Measurements from ENCODE around the gene CNN3.

Gene CNN3

DNA sequence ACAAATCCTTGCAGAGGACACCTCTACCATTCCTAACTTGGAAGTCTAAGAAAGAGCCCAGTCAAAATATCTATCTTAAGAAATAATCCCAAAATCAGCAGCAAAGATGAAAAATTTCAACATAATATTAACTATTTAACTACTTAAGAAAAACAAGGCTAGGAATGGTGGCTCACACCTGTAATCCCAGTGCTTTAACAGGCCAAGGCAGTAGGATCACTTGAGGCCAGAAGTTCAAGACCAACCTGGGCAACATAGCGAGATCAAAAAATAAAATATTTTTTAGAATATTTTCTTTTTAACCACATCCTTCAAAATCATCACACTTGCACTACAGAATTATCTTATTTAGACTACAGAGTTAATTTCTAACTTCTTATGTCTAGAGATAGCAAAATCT, 4.9 kb downstream of the CNN3 start:
- no peak for DNase-seq

DNA sequence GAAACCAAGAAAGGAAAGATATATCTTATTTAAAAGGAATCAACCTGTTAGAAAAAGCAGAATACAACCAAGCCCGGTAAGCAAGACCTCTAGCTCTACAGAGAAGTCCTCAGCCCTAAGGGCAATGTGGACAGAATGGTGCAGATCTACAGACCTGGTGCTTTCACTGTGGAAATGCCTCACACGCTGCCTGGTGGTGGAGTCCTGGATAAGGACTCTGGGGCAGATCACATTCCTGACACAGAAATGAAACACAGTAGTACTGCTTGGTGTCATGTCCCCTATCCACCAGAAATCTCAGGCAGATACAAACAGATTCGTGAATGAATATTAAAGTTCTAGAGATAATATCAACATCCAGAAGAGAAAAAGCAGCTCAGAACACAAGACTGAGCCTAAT, 6.8 kb downstream of the CNN3 start:
- DNase-seq: no peak

DNA sequence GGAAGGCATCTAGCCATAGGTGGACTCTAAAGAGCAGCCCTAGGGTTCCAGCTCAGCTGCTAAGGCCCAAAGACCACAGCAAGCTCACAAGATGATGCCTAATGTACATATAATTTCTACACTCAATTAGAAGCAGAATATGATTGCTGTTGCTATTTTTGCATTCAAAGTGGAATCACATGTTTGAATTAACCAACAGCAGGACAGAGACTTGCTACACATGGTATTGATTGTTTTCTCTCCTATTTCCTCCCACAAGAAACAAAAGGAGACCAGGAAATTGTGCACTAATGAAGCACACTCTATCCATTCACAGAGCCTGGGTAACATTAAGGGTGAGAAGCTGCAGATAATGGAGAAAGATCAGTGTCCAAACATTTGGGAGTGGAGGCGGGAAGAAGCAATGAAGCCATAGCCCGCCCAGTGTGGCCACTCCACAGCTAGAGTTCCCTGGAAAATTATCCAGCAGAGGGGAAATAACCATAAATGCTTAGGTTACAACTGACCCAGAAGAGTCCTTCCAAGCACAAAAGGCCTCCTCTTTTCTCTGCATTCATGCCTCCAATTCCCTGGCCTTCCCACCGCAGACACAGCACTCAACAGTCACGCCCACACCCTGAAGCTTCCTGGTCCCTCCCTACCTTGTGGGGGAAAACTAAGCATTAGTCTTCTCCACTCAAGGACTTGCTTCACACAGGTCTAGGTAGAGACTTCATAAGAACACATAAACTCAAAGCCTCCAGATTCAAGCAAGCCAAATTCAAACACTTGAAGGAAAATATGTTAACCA, 7.5 kb downstream of the CNN3 start:
- no peak for DNase-seq

DNA sequence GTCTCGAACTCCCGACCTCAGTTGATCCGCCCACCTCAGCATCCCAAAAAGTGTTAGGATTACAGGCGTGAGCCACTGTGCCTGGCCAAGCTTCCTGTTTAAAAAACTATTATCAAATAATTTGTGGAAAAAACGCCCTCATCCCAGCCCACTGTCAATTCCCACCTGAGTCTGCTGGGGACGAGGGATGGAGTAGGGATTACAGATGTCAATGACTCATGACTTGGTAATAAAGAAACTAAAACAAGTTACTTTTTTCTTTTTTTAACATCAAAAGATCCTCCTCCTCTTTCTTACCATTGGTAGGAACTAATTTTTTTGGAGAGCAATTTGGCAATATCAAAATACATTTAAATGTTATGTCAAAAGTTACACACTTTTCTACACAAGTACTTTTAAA, 9.7 kb downstream of the CNN3 start:
- DNase-seq: no peak

DNA sequence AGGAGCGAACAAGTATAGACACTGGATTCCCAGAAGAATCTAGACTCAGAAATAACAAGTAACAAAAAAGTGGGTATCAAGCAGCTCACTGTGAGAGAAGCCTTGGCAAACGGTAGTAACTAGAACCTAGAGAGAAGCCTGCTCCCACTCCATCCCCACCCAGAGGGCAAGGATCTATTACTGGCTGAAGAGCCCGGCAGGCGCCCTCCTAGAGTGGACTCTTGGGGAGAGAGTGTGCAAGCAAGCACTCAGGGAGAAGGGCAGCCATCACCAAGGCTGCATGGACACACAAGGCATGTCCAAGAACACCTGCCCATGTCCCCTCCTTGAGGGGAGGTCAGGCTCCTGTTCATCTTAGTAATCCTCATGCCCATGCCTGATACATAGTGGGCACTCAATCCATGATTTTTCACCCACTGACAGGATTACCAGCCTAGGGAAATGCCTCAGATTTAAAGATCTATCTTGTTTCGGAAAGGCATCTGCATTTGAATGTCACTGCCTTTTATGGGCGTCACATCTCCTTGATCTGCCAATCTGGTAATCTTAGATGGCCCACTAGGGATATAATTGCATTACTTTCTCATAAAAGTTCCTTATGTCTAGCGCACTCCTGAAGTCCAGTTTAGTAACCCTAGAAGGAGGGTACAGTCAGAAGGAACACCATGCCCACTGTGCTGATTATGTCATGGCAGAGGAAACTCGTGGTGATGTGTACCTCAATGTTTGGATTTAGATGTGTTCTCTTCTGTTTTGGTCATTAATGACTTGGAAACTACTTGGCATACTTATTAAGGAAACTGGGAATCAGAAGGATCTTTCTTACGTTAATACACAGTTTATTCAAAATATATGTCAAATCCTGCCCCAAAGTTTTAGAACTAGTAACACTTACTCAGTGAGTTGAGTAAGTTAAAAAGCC, 14.4 kb downstream of the CNN3 start:
- no peak for DNase-seq

DNA sequence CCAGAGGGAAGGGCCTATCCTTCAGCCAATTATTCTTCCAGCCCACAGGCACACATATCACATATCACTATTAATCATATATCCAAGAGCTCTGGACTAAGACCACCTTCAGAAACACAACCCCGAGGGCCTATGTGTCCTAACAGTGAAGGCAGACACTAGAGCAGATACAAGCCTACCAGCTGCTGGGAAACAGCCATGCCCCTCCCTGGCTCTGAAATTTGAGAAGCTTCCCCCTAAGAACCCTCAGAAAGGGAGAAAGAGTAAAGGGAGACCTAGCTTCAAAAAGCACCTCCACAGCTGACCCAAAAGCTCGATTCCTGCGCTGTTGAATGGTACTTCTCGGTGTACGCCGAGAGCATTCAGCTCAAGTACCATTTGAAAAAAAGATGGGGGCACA, 17.4 kb downstream of the CNN3 start:
- no peak for DNase-seq

DNA sequence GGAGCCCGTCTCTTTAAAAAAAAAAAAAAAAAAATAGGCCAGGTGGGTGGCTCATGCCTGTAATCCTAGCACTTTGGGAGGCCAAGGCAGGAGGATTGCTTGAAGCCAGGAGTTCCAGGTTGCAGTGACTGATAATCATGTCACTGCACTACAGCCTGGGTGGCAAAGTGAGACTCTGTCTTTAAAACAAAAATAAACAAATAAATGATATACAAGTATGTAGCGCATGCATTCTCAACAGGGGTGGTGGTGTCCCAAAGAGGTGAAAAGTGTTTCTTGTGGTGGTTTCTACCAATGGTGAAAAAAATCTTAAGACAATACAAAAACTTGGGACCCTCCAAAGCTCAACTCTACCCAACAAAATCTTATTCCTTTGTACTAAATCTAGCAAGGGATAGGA, 17.9 kb downstream of the CNN3 start:
- no peak for DNase-seq

DNA sequence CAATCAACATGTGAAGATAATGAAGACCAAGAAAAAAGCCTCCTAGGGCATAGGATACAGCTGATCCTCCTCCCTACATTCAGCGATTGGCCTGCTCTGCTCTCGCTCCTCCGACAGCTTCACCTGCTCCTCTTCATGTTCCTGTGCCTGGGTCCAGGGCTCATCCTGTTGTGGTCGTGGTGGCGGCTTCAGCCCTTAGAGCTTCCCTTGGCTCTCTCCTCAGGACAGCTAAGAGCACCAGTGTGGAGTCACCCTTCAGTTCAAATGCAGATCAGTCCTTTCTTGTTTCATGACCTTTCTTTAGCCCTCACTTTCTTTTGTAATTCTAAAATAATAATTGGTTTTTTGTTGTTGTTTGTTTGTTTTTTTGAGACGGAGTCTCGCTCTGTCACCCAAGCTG, 18.7 kb downstream of the CNN3 start:
- no peak for DNase-seq

DNA sequence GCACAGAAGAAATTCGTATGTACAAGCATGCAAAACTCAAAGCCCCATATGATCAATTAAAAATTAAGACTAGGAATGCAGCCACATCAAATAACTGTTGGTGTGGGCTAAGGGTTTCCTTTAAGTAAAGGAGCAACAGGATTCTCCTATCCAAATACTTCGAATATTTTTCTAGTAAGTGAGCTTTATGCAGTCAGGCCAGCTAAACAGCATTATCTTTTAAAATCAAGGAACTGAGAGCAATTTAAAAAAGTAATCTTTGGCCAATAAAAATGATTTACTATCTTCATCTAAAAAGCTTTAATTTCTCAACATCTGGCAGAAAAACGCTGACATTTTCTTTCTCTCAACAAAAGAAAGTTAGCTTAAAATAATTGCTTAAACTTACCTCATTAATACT, 19.8 kb downstream of the CNN3 start:
- DNase-seq: no peak

DNA sequence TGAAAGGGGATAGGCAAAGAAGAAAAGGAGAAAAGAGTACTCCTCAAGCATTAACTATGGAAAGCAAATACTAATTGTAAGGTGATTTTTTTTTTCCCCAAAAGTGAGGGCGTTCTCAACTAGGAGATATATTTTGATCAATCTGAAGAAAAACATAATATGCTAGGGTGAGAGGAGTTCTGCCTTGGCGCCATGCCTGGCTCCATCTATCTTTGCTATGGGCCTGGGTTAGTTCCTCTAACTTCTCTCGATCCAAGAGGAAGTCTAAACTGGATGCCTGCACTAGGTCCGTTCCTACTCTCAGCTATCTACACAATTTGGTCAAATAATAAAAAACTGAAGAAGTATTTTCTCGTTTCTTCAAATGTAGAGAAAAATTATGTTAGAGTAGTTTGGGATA, 20.5 kb downstream of the CNN3 start:
- DNase-seq: no peak

DNA sequence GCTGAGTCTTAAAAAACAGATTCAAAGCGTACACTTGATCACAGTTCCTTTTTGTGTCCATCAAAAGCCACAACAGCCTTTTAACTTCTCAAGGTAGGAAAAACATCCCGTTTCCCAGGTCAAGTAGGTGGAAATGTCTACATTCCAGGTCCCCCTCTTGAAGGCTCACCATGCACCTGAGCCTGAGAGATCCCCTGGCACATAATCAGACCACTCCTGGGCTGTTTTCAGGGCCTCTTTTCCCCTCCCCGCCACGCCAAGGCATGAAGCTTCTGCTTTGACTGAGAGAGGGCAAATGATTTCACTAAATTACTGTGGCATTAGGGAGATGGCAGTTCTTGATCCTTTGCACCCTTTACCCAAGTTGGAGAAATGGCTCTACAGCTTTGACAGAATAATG, 21.7 kb downstream of the CNN3 start:
- DNase-seq: no peak

DNA sequence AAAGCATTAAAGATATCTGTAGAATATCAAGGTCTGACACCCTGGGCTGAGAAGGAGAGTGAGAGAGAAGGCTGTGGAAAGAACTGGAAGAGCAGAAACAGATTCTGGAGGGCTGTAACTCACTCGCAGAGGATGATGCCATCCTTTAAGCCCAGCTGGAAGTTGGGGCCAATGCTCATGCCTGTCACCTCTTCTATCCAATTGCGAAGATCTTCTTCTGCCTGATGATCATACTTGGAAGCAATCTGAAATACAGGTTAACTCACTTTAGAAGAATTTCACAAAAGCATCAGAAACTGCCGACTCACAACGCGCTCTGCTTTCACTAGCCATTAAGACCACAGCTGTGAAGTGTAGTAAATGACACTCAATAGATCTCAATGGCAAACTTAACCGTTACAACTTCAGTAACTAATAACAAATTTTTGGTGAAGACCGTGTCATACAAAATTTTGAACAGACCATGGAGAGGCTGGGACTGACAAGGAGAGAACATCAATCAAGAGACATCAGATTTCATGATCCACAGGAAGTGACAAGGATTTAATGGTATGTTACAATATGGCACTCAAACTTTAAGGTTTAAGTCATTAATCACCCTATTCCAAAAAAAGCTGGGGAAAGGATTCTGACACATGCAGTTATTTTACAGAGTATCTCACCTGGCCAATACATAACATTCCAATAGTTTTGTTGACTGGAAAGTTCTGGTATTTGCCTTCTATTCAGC, 23.5 kb downstream of the CNN3 start:
- no peak for DNase-seq

DNA sequence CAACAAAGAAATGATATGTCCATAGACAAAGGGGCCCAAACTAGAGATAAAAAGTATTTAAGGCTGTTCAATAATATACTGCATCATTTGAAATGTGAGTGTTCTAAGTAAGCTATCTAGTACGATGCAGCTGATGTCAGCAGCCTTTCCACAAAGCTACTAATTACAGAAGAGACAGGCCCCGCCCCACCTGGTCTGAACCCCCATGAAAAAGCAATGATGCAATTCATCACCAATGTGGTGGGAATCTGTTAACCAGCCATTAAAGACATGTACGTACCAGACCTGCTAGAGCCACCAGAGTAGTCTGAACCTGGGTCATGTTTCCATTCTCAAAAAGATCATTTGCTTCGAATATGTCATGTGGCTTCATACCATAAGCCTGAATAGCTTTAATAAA, 25.1 kb downstream of the CNN3 start:
- DNase-seq: no peak

DNA sequence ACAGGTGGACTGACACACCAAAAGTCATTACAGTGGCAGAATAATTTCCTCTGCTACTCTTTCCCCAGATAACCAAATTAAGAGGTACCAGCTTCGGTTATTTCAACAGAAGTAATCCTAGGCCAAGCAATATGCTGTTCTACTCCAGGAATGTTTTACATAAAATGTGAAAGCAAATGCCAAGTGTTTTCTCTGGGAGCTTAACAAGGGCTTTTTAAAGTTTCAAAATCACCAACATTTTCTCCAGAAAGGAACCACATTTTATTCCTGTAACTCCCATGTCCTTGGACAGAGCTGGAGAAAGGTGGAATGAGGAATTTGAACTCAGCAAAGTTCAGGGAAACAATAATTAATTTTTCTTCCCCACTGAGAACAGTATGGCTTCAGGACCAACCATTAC, 27.2 kb downstream of the CNN3 start:
- no peak for DNase-seq

DNA sequence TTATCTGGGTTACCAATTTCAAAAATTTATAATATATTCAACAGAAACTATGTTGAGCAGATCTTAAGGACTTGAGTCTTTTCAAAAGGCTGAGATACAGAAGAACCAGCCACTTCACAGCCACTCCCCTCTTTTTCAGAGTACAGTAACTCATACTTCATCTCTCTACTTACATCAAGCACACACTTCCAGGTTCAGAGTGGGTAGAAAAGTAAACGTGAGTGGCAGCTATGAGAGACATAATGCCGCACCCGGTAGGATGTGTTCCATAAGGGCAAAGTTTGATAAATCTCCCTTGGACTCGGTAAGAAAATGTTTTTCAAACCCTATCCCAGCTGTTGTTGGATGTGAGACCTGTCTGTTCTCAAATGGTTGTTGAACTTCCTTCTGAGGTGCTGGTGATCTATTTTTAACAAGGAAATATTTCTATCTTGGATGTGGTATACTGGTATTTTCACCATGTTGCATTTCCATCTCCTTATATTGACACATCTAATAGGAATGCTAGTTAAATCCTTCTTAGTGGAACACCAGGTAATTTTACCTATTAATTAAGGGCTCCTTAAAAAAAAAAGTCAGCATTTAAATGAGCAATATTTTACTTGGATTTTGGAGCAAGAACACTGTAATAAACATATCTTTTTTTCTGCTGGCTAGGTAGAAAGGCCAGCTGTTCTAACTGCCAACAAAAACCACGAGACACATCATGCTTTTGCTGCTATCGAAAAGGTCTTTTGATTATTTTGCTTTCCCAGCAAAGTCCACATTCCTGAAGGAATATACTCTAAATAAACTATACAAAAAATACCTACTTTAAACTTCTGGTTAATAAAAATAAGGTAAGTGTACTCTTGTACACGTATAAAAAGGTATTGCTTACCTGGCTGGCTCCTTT, 28.2 kb downstream of the CNN3 start:
- DNase-seq: peak; percentile 29

DNA sequence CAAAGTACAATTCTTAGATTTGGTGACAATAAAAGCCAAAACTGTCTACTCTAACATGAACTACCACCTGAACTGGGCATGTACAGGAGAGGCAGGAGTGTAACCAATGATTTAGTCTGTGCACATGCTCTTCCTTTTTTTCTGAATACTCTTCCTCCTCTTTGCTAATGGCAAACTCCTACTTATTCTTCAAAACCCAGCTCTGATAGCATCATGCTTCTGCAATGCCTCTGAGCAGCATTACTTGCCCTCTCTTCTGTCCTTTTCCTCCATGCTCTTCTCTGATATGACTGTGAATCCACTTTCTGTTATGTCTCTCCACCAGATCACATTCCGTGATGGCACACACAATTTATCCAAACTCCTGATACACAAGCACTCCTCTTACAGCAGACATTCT, 31.4 kb downstream of the CNN3 start:
- DNase-seq: no peak

DNA sequence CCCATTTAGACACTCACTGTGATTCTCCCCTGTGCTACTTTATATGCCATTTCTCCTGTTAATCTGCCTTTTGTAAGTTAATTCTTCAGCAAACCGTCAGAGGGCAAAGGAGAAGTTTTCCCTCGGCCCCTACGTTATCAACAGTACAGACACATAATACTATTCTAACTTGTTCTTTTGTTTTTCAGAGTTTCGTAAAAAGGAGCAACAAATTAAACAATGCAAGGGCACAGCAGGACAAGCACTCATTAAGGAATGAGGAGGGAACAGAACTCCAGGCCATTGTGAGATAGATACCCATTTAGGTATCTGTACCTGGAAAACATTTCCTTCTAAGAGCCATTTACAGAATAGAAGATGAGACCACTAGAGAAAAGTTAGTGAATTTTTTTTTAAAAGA, 32.3 kb downstream of the CNN3 start:
- no peak for DNase-seq

DNA sequence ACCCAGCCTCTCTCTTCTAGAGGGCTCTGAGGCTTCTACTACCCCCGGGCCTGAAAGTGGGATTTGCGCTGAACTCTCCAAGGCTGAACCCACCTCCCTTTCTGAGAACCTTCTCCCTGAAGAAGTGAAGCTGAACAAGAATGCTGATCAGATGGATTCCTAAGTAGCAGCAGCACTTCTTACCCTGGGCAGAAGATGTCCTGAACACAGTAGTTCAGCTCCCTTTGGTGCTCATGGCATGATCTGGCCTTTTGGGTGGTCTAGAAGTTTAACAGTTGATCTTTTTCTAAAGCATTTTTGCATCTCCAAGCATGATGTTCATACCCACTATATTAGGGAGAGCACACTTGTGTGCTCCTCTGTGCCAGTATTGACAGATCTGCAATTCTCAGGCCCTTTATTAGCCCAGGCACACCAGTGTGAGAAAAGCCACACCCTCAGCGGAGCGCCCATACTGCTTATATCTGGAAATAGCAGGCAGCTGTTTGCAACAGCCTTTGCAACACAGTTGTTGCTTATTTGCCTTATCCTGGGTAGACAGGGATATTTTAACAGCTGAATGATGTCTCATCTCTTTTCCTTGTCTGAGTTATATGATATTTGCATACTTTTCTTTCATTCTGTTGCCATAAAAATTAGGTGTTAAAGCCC, 34.2 kb downstream of the CNN3 start:
- no peak for DNase-seq

DNA sequence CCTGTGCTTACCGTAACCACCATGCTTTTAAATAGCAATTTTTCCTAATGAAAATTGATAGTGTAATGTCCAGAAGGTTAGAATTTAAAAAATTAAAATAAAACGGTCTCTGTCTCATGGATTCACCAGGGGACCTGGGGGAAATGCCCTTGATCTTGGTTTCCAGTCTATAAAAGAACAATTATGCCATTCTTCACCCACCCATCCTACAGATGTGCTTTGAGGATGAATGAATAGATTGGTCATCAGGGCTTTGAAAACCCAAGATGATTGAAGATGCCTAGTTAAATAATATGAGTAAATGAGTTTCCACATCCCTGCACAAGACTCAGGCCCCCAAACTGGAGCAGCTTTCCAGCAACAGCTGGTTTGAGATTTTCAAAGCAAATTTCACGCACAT, 38.7 kb downstream of the CNN3 start:
- no peak for DNase-seq

DNA sequence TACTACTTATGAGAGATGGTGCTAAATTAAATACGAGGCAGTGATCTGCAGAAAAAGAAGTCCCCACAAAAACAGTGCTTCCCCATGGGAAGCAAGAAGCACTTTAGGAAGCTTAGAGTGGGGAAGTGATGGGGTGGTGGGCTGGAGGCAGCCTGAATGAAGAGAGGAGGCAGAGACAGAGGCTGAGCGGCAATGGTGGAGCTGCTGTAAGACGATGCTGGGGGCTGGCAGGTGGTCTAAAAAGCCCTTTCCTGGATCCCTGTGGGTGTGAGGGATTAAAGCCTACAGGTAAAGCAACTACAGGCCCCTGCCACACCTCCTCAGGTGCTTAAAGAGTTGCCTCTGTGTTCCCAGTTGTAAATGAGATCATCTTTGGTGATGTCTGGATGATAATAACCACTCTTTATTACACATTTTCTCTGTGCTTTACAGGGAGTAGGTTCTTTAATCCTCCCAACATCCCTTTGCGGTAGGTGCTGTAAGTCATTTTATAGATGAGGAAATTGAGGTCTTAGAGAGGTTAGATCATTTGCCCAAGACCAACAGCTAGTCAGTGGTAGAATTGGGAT, 39.2 kb downstream of the CNN3 start:
- DNase-seq: no peak

DNA sequence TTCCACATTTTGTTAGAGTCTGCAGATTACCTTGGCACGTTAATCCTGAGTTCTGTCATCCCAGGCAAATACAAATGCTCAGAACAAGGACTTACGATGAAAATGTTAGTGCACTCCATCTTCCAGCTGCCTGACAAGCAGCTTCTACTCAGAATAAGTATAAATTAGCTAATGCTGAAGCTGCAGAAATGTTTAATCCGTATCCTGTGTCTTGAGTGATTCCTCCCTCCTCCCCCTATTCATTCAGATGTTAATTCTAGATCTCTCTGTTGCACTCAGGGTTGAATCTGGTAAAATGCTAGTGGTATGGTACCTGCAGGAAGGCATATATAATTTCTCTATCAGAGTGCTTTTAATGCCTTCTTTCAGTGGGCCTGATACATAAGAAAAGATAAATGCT, 39.8 kb downstream of the CNN3 start:
- no peak for DNase-seq

DNA sequence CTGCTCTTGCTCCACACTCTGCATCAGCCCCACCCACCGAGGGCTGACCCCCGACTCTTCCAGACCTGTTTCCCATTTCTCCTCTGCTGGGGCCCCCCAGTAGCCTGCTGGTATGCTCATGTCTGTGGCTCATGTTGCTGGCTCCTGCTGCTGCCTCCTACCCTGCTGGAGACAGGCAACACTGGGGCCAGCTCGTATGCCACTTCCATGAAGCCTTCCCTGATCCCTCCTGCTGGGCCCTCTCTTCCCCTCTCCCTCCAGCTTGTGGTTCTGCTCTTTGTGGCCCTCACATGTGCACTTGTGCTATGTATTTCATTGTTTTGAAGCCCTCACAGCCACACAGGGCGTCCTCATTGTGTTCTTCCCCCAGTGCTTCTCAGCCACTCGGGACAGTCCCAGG, 40.5 kb downstream of the CNN3 start:
- no peak for DNase-seq
